NOMO-1 (cell line): ENCODE measurements around the gene RBL2.
"Not testable (repeated sequence)": the region's sequence is repeated elsewhere in the genome, so short reads cannot be mapped to it uniquely, and the experiment has no call there.

ENCODE experiments used
- DNase-seq, 2 experiments: peaks; one replicate each; lab custom pipeline; 2025; ENCODE audit not compliant: unreplicated experiment in 2 of 2; lab: John Stamatoyannopoulos, UW

RBL2 gene, protein sequence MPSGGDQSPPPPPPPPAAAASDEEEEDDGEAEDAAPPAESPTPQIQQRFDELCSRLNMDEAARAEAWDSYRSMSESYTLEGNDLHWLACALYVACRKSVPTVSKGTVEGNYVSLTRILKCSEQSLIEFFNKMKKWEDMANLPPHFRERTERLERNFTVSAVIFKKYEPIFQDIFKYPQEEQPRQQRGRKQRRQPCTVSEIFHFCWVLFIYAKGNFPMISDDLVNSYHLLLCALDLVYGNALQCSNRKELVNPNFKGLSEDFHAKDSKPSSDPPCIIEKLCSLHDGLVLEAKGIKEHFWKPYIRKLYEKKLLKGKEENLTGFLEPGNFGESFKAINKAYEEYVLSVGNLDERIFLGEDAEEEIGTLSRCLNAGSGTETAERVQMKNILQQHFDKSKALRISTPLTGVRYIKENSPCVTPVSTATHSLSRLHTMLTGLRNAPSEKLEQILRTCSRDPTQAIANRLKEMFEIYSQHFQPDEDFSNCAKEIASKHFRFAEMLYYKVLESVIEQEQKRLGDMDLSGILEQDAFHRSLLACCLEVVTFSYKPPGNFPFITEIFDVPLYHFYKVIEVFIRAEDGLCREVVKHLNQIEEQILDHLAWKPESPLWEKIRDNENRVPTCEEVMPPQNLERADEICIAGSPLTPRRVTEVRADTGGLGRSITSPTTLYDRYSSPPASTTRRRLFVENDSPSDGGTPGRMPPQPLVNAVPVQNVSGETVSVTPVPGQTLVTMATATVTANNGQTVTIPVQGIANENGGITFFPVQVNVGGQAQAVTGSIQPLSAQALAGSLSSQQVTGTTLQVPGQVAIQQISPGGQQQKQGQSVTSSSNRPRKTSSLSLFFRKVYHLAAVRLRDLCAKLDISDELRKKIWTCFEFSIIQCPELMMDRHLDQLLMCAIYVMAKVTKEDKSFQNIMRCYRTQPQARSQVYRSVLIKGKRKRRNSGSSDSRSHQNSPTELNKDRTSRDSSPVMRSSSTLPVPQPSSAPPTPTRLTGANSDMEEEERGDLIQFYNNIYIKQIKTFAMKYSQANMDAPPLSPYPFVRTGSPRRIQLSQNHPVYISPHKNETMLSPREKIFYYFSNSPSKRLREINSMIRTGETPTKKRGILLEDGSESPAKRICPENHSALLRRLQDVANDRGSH

DNA sequence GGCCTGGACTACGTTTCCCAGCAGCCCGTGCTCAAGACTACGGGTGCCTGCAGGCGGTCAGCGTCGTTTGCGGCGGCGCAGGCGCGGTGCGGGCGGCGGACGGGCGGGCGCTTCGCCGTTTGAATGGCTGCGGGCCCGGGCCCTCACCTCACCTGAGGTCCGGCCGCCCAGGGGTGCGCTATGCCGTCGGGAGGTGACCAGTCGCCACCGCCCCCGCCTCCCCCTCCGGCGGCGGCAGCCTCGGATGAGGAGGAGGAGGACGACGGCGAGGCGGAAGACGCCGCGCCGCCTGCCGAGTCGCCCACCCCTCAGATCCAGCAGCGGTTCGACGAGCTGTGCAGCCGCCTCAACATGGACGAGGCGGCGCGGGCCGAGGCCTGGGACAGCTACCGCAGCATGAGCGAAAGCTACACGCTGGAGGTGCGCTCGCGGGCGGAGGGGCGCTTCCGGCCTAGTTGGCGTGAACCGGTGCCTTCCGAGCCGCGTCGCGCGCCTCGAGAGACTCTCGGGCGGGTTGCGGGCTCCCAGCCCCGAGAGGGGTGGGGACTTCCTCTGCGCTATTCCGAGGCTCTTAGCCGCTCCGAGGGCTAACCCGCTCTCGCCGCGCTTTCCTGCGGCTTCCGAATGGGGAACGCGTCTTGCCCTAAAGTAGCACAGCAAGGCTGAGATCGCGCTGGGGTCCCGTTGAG lies at the start of gene RBL2:
RBL2 (plus strand) TSS at position 95 of the 689 bp plus-strand sequence; CDS start at position 181, 86 bp downstream.
- DNase-seq, result peak; percentile 71 to 83

DNA sequence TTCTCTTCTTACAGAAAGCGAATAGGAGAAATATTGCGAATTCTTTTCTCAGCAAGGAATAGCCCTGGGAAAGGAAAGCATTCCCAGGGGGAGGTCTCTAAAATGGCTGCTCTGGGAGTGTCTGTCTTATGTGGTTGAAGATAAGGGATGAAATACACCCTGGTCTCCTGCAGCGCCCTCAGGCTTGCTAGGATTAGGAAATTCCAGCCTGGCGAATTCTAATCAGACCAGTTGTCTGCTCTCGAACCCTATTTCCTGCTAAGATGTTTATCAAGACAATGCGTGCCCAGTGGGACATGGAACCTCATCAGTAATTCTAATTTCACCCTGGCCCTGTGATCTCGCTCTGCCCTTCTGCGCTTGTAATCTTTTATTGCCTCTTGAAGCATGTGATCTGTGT lies 49.7 kb upstream of the RBL2 start:
- not testable (repeated sequence) for DNase-seq

DNA sequence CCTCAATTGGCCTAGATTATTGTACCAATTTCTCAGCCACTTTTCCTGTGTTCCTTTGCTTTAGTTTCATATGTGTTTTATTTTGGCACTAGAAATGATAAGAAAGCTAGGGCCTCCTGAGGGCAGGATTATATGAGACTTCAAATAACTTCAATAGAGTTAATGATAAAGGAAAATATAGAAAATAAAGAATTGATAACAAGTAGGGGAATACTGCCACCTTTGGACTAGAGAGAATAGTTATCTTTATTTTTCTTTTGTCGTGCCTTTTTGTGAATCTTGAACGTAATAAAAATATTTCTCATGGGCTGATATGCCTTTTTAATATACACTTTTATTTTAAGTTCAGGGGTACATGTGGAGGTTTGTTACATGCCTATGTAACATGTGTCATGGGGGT lies 29.3 kb upstream of the RBL2 start:
- DNase-seq, result peak in 1 of 2 experiments; percentile 17

DNA sequence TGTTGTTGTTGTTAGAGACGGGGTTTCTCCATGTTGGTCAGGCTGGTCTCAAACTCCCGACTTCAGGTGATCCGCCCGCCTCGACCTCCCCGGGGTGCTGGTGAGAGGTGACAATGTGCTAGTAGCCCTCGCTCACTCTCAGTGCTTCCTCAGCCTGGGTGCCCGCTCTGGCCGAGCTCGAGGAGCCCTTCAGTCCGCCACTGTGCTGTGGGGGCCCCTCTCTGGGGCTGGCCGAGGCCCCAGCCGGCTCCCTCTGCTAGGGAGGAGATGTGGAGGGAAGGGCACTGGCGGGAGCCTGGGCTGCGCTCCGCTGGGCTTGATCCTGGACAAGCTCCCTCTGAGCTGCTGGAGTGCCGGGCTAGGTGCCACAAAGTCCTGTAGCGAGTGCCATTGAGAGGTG lies 21.7 kb upstream of the RBL2 start:
- DNase-seq, result no peak

DNA sequence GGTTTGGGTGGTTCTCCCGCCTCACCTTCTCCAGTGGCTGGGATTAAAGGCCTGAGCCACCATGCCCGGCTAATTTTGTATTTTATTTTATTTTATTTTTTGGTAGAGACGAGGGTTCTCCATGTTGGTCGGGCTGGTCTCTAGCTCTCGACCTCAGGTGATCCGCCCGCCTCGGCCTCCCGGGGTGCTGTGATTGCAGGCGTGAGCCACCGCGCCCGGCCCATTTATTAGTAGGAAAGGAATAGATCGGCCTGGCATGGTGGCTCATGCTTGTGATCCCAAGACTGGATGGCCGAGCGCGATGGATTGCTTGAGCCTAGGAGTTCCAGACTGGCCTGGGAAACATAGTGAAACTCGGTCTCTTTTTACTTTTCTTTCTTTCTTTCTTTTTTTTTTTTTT lies 20.4 kb upstream of the RBL2 start:
- no peak for DNase-seq

DNA sequence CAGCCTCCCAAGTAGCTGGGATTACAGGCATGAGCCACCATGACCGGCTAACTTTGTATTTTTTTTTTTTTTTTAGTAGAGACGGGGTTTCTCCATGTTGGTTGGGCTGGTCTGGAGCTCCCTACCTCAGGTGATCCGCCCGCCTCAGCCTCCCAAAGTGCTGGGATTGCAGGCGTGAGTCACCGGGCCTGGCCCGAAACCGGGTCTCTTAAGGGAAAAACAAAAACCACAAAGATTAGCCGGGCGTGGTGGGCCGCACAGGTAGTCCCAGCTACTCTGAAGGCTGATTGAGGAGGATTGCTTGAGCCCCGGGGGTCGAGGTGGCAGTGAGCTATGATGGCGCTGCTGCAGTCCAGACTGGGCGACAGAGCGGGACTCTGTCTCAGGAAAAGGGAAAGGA lies 19.9 kb upstream of the RBL2 start:
- no peak for DNase-seq

DNA sequence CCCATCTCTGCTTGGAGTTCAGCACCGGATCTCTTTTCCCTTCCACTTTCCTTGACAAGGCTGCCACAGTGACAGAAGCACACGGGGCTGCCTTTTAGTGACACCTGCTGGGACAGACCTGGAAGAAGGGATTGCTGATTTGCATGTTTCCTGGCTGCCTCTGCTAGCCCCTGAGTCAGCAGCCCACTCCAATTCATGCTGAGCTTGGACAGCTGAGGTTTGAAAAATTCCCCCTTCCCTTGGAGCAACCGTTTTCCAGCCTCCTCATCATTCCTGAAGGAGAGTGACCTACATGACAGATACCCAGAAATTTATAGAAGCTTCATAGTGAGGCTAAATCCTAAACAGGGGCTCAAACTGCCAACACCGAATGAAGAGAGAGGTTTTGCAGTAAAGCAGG lies 18.8 kb upstream of the RBL2 start:
- peak in 1 of 2 experiments; percentile 33 for DNase-seq

DNA sequence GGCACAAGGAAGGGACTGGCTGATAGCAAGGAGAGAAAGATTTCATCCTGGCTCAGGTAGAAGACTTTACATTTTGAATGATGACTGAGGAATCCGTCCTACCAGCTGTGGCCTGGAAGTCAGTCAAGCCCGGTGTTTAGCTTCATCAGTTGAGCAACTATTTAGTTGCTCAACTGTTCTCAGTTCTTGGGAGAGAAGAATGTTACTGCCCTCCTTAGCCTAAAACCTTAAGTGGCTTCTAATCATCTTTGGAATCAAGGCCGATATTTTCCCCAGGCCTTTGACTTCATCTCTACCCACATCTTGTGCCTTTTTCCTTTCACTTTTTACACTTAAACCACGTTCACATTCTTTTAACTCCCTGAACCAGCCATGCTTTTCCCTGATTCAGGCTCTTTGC lies 17.3 kb upstream of the RBL2 start:
- DNase-seq, result peak; percentile 20 to 55

DNA sequence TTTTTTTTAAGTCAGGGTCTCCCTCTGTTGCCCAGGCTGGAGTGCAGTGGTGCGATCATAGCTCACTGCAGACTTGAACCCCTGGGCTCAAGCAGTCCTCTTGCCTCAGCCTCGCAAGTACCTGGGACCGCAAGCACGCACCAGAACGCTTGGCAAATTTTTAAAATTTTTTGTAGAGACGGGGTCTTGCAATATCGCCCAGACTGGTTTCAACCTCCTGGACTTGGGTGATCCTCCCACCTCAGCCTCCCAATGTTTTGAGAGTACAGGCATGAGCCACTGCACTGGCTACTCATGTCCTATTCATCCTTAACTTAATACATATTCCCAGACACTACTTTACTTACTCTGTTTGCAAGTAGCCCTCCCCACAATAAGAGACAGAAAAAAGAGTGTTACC lies 16.3 kb upstream of the RBL2 start:
- DNase-seq, result no peak

DNA sequence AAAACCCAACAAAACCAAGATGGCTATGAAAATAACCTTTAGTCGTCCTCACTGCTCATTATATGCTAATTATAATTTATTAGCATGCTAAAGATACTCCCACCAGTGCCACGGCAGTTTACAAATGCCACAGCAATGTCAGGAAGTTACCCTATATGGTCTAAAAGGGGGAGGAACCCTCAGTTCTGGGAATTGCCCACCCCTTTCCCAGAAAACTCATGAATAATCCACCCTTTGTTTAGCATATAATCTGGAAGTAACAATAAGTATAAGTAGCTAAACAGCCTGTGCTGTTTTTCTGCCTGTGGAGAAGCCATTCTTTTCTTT lies 14.9 kb upstream of the RBL2 start:
- DNase-seq, result not testable (repeated sequence)

DNA sequence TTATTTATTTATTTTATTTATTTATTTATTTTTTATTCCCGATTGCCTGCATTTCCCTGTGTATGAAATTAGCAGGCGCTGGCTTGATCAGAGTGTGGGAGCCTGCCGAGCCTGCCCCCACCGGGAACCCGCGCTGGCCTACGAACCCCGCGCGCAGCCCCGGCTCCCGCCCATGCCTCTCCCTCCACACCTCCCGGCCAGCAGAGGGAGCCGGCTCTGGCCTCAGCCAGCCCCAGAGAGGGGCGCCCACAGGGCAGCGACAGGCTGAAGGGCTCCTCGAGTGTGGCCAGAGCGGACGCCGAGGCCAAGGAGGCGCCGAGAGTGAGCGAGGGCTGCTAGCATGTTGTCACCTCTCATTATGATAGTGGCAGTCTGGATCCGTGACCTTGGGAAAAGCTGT lies 13.0 kb upstream of the RBL2 start:
- DNase-seq, result no peak

DNA sequence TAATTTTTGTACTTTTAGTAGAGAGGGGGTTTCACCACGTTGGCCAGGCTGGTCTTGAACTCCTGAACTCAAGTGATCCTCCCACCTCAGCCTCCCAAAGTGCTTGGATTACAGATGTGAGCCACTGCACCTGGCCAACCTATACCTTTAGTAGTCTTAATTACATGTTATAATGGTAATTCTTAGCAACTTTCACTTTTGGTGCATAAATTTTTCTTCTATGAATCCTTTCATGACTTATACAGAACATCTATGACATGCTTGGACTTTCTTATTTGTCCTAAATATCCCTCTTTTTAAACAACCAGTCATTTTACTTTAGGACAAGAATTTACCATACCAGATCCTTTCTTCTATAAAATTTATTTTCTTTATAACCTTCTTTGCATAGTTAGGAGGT lies 10.3 kb upstream of the RBL2 start:
- not testable (repeated sequence) for DNase-seq

DNA sequence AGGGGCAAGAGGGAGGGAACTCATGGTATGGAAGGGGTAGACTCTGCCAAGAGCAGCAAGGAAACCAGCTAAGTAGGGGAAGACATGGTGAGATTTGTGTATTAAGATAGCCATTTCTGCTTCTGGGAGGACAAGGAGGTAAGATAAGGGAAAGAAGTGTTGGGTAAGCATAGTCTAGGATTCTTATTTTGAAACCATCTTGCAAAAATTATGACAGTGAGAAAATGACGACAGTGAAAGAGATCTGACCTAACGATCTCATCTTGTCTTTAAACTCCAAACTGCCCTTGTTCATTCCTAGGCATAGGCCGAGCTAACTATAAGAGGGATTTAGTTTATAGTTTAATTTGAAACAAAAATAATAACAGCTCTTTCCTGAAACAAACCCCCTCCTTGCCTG lies 5.6 kb upstream of the RBL2 start:
- no peak for DNase-seq

DNA sequence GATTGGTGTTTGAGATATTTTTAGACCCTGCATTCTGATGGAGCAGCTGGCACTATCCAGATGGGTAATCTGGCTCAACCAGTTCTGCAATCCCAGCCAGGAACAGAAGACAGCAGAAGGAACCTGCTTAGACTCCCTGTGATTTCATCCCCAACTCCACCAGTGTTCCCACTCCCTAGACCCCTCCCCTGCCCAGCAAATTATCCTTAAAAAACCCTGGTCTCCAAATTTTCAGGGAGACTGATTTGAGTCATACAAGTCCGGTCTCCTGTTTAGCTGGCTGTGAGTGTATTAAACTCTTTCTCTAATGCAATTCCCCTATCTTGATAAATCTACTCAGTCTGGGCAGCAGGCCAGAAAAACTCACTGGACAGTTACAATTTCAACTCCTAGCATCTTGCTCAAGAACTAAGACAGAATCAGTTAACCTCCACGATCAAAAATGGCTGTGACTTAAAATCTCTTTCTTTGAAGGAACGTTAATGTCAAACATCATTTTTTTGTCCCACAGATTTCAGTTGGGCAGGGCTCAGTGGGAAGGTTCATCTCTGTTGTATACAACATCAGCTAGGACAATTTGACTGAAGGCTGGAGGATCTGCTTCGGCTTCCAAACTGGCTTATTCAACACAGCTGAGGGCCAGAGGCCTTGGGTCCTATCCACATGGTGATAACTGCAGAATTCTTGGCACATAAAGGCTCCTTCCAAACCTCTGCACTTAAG lies 4.9 kb upstream of the RBL2 start:
- DNase-seq, result no peak

DNA sequence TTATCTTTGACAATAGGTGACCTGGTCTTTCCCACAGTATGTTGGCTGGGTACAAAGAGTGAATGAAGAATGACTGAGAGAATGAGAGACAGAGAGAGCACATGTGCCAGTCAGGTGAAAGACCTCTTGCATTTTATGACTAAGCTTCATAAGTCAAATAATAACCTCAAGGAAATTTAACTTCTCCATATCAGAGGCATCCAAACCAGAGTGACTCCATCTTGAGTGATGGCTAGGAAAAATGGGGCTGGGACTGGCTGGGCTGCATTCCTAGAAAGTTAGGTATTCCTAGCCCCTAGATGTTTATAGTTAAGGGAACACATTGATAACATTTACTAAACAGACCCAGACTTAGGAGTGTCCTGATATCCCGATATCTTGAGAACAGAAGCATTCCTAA lies 3.9 kb upstream of the RBL2 start:
- no peak for DNase-seq

DNA sequence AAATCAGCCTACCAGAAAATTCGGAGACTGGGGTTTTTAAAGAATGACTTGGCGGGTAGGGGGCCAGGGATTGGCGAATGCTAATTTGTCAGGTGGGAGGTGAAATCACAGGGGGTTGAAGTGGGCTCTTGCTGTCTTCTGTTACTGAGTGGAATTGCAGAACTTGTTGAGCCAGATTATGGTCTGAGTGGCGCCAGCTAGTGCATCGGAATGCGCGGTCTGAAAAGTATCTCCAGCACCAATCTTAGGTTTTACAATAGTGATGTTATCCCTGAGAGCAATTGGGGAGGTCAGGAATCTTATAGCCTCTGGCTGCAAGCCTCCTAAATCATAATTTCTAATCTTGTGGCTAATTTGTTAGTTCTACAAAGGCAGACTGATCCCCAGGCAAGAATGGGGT lies 762 bp upstream of the RBL2 start:
- no peak for DNase-seq

DNA sequence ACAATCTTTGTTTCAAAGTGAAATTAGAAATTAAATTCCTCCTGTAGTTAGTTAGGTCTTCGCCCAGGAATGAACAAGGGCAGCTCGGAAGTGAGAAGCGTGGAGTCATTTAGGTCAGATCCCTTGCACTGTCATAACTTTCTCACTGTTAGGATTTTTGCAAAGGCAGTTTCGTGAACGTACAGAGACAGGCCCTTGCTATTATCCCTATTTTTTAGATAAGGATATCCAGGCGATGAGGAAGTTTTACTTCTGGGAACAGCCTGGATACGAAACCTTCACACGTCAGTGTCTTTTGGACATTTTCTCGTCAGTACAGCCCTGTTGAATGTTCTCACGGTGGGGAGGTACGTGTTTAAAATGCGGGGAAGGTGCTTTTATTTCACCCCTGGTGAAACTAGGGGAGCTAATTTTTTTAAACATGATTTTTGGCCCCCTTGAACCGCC lies 318 bp upstream of the RBL2 start:
- no peak for DNase-seq

DNA sequence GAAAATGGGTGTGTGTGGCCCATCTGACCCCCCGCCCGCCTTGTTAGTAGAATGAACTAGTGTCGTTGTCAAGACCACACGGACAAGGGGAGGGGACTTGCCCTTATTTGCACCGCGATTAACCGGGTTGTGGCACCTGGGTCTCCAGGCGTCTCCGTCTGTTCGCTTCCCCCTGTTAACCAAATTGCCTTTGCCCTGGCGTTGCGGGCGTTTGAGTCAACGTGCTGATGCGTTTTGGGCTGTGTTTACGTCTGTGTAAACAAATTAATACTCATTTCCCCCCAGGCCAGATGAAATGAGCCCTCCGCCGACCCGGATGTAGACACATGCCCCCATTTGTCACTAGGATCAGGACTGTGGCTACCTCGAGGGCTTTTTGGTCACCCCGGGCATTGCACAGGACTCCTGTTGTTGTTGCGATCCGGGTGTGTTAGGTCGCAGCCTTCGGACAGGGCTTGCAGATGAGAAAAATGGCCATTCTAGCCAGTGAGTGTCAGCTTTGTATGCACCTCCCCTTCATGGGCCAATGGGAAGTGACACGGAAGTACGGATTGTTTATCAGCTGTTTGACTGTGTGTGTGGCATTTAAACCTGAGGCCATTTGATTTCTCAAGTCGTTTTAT lies 906 bp downstream of the RBL2 start:
- peak; percentile 82 to 90 for DNase-seq

DNA sequence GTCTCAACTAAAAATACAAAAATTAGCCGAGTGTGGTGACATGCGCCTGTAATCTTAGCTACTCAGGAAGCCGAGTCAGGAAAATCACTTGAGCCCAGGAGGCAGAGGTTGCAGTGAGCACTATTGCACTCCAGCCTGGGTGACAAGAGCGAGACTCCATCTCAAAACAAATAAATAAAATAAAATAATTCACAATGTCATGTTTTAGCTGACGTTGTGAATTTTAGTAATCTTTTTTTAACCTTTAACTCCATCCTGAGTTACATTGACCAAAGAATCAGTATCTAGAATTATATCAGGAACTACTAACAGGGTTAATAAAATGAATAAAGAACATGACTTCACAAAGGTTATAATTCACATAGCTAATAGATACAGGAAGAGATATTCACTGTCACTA lies 5.9 kb downstream of the RBL2 start:
- DNase-seq, result no peak

DNA sequence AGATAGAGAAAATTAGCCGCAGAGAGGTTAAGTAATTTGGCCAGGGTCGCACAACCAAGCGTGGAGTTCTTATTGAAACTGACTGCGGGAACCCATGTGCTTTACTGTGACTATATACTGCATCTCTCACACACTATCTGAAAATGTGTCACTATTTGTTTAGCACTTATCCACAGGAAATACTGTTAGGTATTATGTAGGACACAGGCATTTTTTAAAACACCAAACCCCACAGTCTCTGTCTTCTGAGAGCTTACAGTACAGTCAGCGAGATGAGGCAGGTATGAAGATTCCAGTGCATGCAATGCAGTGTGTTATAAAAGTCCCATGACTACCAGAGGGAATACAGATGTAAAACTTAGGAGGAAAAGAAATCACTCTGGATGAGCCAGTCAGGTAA lies 11.3 kb downstream of the RBL2 start:
- no peak for DNase-seq
